Measurements from ENCODE around the gene CD68.

CD68 gene

DNA sequence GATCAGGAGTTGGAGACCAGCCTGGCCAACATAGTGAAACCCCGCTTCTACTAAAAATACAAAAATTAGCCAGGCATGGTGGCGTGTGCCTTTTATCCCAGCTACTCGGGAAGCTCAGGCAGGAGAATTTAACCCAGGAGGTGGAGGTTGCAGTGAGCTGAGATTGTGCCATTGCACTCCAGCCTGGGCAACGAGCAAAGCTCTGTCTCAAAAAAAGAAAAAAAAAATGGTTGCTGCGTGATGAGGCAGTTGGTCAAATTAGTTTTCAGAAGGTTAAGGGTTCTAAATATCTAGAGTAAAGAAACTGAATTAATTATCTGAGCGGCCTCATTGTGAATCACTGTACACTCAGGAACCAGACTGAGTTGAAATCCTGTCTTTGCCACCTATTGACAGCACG is 3.5 kb upstream of the CD68 start:
- TF ChIP-seq, protein P1, sequence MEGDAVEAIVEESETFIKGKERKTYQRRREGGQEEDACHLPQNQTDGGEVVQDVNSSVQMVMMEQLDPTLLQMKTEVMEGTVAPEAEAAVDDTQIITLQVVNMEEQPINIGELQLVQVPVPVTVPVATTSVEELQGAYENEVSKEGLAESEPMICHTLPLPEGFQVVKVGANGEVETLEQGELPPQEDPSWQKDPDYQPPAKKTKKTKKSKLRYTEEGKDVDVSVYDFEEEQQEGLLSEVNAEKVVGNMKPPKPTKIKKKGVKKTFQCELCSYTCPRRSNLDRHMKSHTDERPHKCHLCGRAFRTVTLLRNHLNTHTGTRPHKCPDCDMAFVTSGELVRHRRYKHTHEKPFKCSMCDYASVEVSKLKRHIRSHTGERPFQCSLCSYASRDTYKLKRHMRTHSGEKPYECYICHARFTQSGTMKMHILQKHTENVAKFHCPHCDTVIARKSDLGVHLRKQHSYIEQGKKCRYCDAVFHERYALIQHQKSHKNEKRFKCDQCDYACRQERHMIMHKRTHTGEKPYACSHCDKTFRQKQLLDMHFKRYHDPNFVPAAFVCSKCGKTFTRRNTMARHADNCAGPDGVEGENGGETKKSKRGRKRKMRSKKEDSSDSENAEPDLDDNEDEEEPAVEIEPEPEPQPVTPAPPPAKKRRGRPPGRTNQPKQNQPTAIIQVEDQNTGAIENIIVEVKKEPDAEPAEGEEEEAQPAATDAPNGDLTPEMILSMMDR (IDR thresholded peaks at IDR 0.05; ENCODE audit: insufficient read depth, missing control alignments) = no peak
- no peak for DNase-seq (ENCODE audit: insufficient read length, low spot score)

DNA sequence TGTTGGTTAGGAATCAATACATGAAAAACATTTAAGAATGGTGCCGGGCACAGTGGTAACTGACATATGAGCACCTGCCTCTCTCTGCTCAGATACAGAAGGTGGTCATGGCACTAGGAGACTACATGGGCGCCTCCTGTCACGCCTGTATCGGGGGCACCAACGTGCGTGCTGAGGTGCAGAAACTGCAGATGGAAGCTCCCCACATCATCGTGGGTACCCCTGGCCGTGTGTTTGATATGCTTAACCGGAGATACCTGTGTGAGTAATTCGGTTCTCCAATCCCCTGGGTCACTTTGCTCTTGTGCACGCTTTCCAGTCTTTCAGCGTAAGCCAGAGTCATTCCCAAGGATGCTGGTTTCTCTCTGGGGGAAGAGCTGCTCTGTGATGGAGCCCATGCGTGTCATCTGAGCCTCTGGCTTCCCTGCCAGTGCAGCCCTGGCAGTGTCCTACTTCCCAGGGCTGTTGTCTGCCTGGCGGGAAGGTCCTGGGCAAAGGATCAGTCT is 3.0 kb upstream of the CD68 start:
- TF ChIP-seq, protein P1 (IDR thresholded peaks at IDR 0.05; ENCODE audit: insufficient read depth, missing control alignments) = no peak
- FAIRE-seq (no peak), DNase-seq (ENCODE audit: insufficient read length, low spot score) (no peak)

More for the DNA sequence above, 3.5 kb upstream of the CD68 start:
- FAIRE-seq = no peak

- DNase-seq (ENCODE audit: insufficient read length, low spot score) (no peak), FAIRE-seq (no peak)
- TF ChIP-seq, protein P1 (IDR thresholded peaks at IDR 0.05; ENCODE audit: insufficient read depth, missing control alignments) = no peak
Measured at GRCh38 chr17:7577327-7578199, 1.9 kb upstream of the CD68 start.

GRCh38 chr17:7579834-7580603 is 581 bp downstream of the CD68 start:
- TF ChIP-seq, protein P1 (IDR thresholded peaks at IDR 0.05; ENCODE audit: insufficient read depth, missing control alignments) = no peak
- no peak for FAIRE-seq
- no peak for DNase-seq (ENCODE audit: insufficient read length, low spot score)

GRCh38 chr17:7580604-7581575 is 1.5 kb downstream of the CD68 start:
- no peak for DNase-seq (ENCODE audit: insufficient read length, low spot score)
- FAIRE-seq = no peak
- TF ChIP-seq, protein P1 (IDR thresholded peaks at IDR 0.05; ENCODE audit: insufficient read depth, missing control alignments) = no peak

- TF ChIP-seq, protein P1 (IDR thresholded peaks at IDR 0.05; ENCODE audit: insufficient read depth, missing control alignments) = no peak
- FAIRE-seq = no peak
- DNase-seq (ENCODE audit: insufficient read length, low spot score) = no peak
Measured at GRCh38 chr17:7582396-7583252, 3.2 kb downstream of the CD68 start.

Data from D721Med (cell line).